NT2/D1 (cell line): ENCODE measurements around the gene METRNL.
"Not testable (repeated sequence)": the region's sequence is repeated elsewhere in the genome, so short reads cannot be mapped to it uniquely, and the experiment has no call there.

Source experiments
- DNase-seq: peaks from one replicate; pipeline ENCODE4 v3.0.0-alpha.2; 2011; ENCODE audit warnings: low read depth, low spot score
- H3K27me3 ChIP-seq: 2 replicates; pipeline ENCODE4 v1.6.0; 2011; ENCODE audit warnings: mild to moderate bottlenecking; ENCODE audit not compliant: insufficient read length, insufficient read depth
- H3K36me3 ChIP-seq: 2 replicates; pipeline ENCODE4 v1.6.1; 2011; ENCODE audit warnings: mild to moderate bottlenecking, low read length, mixed read lengths; ENCODE audit not compliant: insufficient read depth, insufficient read length
- H3K4me1 ChIP-seq: 2 replicates; pipeline ENCODE4 v1.5.1; 2011; ENCODE audit not compliant: insufficient read depth, insufficient read length
- H3K4me3 ChIP-seq: 2 replicates; pipeline ENCODE4 v1.5.1; 2011; ENCODE audit warnings: low read depth; ENCODE audit not compliant: insufficient read length
- H3K9ac ChIP-seq: 2 replicates; pipeline ENCODE4 v1.6.0; 2011; ENCODE audit warnings: low read depth; ENCODE audit not compliant: insufficient read length
- H3K9me3 ChIP-seq: 2 replicates; pipeline ENCODE4 v1.5.1; 2011; ENCODE audit warnings: mild to moderate bottlenecking, low read length; ENCODE audit not compliant: insufficient read depth
- SUZ12 ChIP-seq: IDR thresholded peaks from 2 replicates; pipeline ENCODE4 v1.6.1; 2011; ENCODE audit not compliant: insufficient read length, insufficient read depth; ENCODE audit errors: extremely low read depth
- YY1 ChIP-seq: IDR thresholded peaks from 2 replicates; pipeline ENCODE4 v1.6.1; 2011; ENCODE audit not compliant: insufficient read length, insufficient read depth
- ZNF274 ChIP-seq: IDR thresholded peaks from 2 replicates; pipeline ENCODE4 v1.6.1; 2011; ENCODE audit warnings: mild to moderate bottlenecking, low read depth, low read length

The METRNL gene

DNA sequence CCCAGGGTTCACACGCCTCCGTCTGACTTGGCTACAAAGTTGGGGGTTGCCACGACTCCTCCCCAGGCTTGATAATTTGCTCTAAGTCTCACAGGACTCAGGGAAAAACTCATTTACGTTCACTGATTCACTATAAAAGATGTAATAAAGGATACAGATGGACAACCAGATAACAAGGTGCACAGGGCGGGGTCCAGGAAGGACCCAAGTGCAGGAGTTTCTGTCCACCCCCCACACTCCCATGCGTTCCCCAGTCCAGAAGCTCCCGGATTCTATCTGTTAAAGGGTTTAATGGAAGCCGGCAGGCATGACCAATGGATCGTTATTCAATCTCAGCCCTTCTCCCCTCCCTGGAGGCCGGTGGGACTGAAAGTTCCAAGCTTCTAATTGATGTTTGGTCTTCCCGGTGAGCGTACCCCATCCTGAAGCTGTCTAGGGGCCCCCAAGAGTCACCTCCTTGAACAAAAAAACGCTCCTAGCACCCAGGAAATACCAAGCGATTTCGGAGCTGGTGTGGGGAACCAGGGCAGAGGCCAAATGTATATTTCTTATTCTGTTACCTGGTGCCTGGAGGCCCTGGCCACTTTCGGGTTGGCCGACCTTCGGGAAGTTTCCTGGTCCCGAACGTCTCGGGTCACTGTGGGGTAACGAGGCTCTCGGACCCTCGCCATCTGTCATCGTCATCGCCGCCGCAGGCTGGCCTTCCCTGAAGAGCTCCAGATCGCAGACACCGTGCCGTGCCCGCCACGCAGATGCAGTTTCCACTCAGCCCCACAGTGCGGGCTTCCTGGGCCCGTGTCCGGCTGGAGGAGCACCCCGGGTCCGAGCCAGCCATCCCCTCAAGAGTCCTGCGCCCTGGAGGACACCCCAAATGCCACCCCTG is 13.5 kb upstream of the METRNL start:
- H3K4me1 ChIP-seq: peaks cover 4% of the 10 kb centered on the region
- no peak overlapping the region for H3K4me3 ChIP-seq
- H3K9ac ChIP-seq: no peak overlapping the region
- TF ChIP-seq ZNF274 (no peak), YY1 (no peak), SUZ12 (no peak)
- DNase-seq: no peak
- H3K27me3 ChIP-seq: no peaks in the 10 kb centered on the region
- H3K9me3 ChIP-seq: no peaks in the 10 kb centered on the region
- H3K36me3 ChIP-seq: no peaks in the 10 kb centered on the region

DNA sequence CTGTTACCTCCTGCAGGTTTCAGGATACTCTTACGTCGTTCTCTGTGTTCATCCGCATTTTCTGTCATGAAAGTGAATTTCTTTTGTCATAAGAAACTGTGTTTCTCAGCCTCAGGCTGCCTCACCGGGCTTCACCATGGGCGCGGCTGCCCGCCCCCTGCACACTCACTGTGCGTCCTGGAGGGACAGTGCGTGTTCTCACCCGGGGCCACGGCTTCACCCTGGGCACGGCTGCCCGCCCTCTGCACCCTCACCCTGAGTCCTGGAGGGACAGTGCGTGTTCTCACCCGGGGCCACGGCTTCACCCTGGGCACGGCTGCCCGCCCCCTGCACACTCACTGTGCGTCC is 12.9 kb upstream of the METRNL start:
- not testable (repeated sequence) for DNase-seq, H3K36me3 ChIP-seq, H3K4me3 ChIP-seq, H3K9me3 ChIP-seq, H3K9ac ChIP-seq, H3K4me1 ChIP-seq, H3K27me3 ChIP-seq

DNA sequence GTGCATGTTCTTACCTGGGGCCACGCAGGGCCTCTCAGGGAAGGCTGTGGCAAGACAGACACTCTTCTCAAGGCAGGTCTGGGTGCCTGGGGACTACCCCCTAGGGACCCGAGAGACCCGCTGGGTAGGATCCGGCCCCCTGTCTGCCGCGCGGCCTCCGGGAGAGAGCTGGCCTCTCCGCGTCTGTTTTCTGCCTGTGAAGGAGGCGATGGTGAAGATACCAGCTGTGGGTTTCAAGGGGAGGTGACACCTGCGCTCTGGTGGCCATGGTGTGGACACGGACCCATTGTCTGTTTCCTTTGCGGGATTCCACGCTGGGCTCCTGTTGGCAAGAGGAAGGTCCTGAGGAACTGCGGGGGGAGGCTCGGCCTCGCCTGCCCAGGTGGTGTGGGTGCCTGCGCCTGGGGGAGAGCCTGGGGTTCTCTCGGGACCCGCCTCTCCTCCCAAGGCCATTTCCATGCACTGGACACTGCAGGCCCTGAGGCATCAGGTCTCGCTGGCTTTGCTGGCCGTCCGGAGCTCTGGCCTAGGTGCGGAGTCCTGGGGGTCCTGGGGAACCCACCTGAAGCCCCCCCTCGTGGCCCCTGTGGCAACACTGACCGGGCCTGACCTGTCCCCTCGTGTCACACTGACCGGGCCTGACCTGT is 12.2 kb upstream of the METRNL start:
- no peak for TF ChIP-seq YY1
- TF ChIP-seq ZNF274: no peak
- no peak for TF ChIP-seq SUZ12
- H3K9ac ChIP-seq: no peak overlapping the region
- H3K4me3 ChIP-seq: no peak overlapping the region
- no peak for DNase-seq
- no peaks in the 10 kb centered on the region for H3K27me3 ChIP-seq
- no peaks in the 10 kb centered on the region for H3K9me3 ChIP-seq
- H3K4me1 ChIP-seq: peaks cover 4% of the 10 kb centered on the region
- H3K36me3 ChIP-seq: no peaks in the 10 kb centered on the region

DNA sequence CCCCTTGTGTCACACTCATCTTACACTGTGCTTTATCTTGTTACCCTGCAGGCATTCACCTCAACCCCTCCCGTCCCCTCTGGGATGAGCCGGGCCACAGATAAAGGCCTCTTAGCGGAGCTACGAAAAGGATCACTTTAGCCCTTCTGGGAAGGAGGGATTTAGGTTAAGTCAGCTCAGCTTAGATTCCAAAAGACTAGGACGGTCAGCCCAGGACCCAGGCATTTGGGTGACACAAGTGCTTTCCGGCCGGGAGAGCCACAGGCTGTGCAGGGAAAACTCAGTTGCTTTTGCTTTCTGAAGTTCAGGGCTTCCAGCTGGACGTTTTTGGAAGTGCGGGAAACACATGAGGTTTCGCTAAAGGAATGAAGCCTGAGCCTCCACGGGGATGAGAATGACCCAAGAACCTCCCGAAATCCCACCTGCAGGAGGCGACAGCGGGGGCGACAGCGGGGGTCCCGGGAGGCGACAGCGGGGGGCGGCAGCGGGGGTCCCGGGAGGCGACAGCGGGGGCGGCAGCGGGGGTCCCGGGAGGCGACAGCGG is 11.6 kb upstream of the METRNL start:
- Histone ChIP-seq H3K9ac (no peak overlapping the region), H3K27me3 (no peaks in the 10 kb centered on the region), H3K4me3 (no peak overlapping the region), H3K9me3 (no peaks in the 10 kb centered on the region), H3K4me1 (peaks cover 4% of the 10 kb centered on the region), H3K36me3 (no peaks in the 10 kb centered on the region)
- no peak for DNase-seq
- no peak for TF ChIP-seq SUZ12
- TF ChIP-seq ZNF274: no peak
- TF ChIP-seq YY1: no peak

DNA sequence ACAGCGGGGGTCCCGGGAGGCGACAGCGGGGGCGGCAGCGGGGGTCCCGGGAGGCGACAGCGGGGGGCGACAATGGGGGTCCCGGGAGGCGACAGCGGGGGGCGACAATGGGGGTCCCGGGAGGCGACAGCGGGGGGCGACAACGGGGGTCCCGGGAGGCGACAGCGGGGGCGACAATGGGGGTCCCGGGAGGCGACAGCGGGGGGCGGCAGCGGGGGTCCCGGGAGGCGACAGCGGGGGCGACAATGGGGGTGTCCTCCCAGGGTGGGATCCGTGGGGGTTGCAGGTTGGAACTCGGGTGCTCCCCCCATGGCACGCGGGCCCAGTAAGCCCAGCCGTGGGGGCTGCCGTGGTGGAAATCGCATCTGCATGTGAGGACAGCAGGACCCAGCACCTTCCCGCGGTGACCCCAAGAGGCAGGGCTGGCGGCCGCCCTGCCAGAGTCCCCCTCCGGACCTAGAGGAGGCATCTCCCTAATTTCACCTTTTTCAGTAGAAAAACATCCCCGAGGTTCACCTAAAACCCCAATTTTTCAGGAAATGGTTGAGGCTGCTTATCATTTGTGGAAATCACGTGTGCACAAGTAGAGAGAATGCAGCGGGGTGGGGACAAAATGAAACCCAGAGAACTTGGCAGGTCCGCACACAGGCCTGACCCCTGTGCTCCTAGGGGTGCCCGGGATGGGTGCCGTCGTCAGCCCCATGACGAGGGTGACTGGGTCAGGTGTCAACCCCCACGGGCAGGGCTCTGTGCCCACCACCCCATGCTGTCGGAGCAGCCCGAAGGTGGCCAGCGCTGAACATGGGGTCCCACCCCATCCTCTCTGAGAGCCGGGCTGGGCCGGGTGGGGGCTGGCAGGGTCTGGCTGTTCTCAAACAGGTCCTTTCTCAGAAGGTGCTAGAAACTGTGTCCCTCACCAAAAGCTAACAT is 10.5 kb upstream of the METRNL start:
- DNase-seq: no peak
- H3K36me3 ChIP-seq: no peaks in the 10 kb centered on the region
- TF ChIP-seq SUZ12 (no peak), ZNF274 (no peak), YY1 (no peak)
- H3K4me3 ChIP-seq: no peak overlapping the region
- peaks cover 4% of the 10 kb centered on the region for H3K4me1 ChIP-seq
- H3K27me3 ChIP-seq: no peaks in the 10 kb centered on the region
- no peaks in the 10 kb centered on the region for H3K9me3 ChIP-seq
- no peak overlapping the region for H3K9ac ChIP-seq

DNA sequence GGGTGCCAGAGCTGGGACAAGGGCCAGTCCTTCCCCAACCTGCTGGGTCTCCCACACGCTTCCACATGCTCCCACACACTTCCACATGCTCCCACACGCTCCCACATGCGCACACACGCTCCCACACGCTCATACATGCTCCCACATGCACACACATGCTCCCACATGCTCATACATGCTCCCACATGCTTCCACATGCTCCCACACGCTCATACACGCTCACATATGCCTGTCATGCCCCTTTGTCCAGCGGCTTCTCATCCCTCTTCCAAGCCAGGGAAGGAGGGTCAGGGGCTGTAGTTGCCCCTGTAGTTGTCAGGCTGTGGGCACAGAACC is 9.9 kb upstream of the METRNL start:
- H3K36me3 ChIP-seq: no peaks in the 10 kb centered on the region

More for the DNA sequence above, 9.9 kb upstream of the METRNL start:
- peaks cover 4% of the 10 kb centered on the region for H3K4me1 ChIP-seq
- no peak for TF ChIP-seq ZNF274
- TF ChIP-seq YY1: no peak
- TF ChIP-seq SUZ12: no peak
- H3K27me3 ChIP-seq: no peaks in the 10 kb centered on the region
- DNase-seq: no peak
- no peaks in the 10 kb centered on the region for H3K9me3 ChIP-seq
- no peak overlapping the region for H3K4me3 ChIP-seq
- no peak overlapping the region for H3K9ac ChIP-seq
